ENCODE data around the gene FLT3. TPM values are rescaled to one million over a fixed set of nuclear protein-coding genes. Genes with fewer than 3 reads are reported as not detected.

FLT3 gene
- polyA plus RNA-seq, 1 of the 3 experiments (the other 2 are of a cell fraction) = not detected

DNA sequence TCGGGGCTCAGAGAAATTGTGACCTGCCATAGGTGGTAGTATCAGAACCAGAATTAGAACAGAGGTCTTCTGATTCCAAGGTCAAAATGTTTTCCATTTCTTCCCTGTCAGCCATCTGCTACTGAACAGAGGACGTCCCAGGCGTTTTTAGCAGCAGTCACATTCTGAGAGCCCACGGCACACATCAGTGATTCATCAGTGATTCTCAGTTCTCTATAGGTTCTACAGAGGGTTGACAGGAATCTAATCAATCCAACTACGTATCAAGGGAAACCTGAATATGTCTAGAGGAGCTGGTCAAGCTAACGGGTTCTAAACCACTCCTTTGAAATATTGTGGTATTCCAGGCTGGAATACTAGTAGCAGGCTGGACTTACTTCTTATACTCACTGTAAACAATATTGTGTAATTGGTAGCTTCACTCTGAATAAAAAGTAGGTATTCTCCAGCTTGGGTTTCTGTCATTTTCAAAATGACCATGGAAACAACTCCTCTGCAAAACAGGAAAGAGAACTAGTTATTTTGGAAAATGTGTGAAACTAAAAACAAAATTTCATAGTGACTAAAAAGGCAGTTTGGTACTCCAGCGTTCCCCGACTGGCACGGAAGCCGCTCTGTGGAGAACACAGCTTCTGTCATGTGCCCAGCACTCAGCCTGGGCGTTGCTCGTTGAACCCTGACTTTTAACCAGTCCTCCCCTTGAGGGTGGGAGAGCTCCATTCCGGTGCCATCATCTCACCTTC is 43.2 kb downstream of the FLT3 start (continued):
- TF ChIP-seq GABPA (IDR thresholded peaks at IDR 0.05; ENCODE audit: low read depth) = no peak
- TF ChIP-seq NFIC (IDR thresholded peaks at IDR 0.05; ENCODE audit: borderline replicate concordance) = no peak
- no peak for TF ChIP-seq GATA2 (CRISPR knock-in tag; IDR thresholded peaks at IDR 0.05)
- no peak for TF ChIP-seq NRF1 (IDR thresholded peaks at IDR 0.05; ENCODE audit: low read depth, low read length)
- TF ChIP-seq SIN3A (IDR thresholded peaks at IDR 0.05; ENCODE audit: borderline replicate concordance, low read depth, low read length) = no peak

DNA sequence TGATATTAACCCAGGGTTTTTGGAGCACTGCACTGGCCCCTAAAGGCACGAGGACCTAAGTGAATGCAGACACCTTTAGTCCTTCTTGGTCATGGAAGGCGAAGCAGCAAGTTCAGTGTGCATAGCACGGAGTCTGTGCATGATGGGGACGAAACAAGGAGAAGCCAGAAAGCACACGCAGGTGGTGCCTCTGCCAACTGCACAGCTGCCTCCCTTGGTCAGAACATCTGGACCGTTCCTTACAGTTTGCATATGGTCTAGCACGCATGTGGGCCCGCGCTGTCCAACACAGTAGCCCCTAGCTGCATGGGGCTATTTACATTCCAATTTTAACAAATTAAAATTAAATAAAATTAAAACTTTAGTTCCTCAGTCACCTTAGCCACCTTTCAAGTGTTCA is 44.0 kb downstream of the FLT3 start:
- H2AFZ ChIP-seq (ENCODE audit: low read depth) = no peak overlapping the region
- peaks cover 41% of the 10 kb centered on the region for H3K27me3 ChIP-seq (ENCODE audit: insufficient read depth)
- H3K4me1 ChIP-seq (ENCODE audit: control insufficient read depth in 1 of 2, insufficient read depth in 2 of 2, low read depth in 1 of 2, low read length in 1 of 2) = no peaks in the 10 kb centered on the region
- POLR2A ChIA-PET = no interaction called here
- no peak for TF ChIP-seq FOSL2 (IDR thresholded peaks at IDR 0.05; ENCODE audit: borderline replicate concordance, low read depth)
- no peak for TF ChIP-seq EZH2phosphoT487 (IDR thresholded peaks at IDR 0.05; ENCODE audit: borderline replicate concordance, low read depth)
- TF ChIP-seq, protein P1, sequence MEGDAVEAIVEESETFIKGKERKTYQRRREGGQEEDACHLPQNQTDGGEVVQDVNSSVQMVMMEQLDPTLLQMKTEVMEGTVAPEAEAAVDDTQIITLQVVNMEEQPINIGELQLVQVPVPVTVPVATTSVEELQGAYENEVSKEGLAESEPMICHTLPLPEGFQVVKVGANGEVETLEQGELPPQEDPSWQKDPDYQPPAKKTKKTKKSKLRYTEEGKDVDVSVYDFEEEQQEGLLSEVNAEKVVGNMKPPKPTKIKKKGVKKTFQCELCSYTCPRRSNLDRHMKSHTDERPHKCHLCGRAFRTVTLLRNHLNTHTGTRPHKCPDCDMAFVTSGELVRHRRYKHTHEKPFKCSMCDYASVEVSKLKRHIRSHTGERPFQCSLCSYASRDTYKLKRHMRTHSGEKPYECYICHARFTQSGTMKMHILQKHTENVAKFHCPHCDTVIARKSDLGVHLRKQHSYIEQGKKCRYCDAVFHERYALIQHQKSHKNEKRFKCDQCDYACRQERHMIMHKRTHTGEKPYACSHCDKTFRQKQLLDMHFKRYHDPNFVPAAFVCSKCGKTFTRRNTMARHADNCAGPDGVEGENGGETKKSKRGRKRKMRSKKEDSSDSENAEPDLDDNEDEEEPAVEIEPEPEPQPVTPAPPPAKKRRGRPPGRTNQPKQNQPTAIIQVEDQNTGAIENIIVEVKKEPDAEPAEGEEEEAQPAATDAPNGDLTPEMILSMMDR (IDR thresholded peaks at IDR 0.05) = no peak
- no peak for TF ChIP-seq TEAD4 (IDR thresholded peaks at IDR 0.05; ENCODE audit: borderline replicate concordance, insufficient read depth)
- TF ChIP-seq, protein P2, sequence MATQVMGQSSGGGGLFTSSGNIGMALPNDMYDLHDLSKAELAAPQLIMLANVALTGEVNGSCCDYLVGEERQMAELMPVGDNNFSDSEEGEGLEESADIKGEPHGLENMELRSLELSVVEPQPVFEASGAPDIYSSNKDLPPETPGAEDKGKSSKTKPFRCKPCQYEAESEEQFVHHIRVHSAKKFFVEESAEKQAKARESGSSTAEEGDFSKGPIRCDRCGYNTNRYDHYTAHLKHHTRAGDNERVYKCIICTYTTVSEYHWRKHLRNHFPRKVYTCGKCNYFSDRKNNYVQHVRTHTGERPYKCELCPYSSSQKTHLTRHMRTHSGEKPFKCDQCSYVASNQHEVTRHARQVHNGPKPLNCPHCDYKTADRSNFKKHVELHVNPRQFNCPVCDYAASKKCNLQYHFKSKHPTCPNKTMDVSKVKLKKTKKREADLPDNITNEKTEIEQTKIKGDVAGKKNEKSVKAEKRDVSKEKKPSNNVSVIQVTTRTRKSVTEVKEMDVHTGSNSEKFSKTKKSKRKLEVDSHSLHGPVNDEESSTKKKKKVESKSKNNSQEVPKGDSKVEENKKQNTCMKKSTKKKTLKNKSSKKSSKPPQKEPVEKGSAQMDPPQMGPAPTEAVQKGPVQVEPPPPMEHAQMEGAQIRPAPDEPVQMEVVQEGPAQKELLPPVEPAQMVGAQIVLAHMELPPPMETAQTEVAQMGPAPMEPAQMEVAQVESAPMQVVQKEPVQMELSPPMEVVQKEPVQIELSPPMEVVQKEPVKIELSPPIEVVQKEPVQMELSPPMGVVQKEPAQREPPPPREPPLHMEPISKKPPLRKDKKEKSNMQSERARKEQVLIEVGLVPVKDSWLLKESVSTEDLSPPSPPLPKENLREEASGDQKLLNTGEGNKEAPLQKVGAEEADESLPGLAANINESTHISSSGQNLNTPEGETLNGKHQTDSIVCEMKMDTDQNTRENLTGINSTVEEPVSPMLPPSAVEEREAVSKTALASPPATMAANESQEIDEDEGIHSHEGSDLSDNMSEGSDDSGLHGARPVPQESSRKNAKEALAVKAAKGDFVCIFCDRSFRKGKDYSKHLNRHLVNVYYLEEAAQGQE (IDR thresholded peaks at IDR 0.05; ENCODE audit: low read depth, low read length) = no peak
- TF ChIP-seq, protein P3, sequence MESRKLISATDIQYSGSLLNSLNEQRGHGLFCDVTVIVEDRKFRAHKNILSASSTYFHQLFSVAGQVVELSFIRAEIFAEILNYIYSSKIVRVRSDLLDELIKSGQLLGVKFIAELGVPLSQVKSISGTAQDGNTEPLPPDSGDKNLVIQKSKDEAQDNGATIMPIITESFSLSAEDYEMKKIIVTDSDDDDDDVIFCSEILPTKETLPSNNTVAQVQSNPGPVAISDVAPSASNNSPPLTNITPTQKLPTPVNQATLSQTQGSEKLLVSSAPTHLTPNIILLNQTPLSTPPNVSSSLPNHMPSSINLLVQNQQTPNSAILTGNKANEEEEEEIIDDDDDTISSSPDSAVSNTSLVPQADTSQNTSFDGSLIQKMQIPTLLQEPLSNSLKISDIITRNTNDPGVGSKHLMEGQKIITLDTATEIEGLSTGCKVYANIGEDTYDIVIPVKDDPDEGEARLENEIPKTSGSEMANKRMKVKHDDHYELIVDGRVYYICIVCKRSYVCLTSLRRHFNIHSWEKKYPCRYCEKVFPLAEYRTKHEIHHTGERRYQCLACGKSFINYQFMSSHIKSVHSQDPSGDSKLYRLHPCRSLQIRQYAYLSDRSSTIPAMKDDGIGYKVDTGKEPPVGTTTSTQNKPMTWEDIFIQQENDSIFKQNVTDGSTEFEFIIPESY (IDR thresholded peaks at IDR 0.05; ENCODE audit: borderline replicate concordance, low read depth) = no peak
- TF ChIP-seq, protein P4, sequence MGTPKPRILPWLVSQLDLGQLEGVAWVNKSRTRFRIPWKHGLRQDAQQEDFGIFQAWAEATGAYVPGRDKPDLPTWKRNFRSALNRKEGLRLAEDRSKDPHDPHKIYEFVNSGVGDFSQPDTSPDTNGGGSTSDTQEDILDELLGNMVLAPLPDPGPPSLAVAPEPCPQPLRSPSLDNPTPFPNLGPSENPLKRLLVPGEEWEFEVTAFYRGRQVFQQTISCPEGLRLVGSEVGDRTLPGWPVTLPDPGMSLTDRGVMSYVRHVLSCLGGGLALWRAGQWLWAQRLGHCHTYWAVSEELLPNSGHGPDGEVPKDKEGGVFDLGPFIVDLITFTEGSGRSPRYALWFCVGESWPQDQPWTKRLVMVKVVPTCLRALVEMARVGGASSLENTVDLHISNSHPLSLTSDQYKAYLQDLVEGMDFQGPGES (IDR thresholded peaks at IDR 0.05; ENCODE audit: low read depth, low read length) = no peak
- no peak for TF ChIP-seq RXRA (IDR thresholded peaks at IDR 0.05; ENCODE audit: borderline replicate concordance, low read depth)
- TF ChIP-seq NFIC (IDR thresholded peaks at IDR 0.05; ENCODE audit: borderline replicate concordance) = no peak
- no peak for TF ChIP-seq FOXM1 (IDR thresholded peaks at IDR 0.05; ENCODE audit: low read depth)
- TF ChIP-seq RFX5 (IDR thresholded peaks at IDR 0.05; ENCODE audit: low read length) = no peak
- TF ChIP-seq, protein P5, sequence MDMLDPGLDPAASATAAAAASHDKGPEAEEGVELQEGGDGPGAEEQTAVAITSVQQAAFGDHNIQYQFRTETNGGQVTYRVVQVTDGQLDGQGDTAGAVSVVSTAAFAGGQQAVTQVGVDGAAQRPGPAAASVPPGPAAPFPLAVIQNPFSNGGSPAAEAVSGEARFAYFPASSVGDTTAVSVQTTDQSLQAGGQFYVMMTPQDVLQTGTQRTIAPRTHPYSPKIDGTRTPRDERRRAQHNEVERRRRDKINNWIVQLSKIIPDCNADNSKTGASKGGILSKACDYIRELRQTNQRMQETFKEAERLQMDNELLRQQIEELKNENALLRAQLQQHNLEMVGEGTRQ (IDR thresholded peaks at IDR 0.05; ENCODE audit: borderline replicate concordance, low read depth, low read length) = no peak
- TF ChIP-seq, protein P6, sequence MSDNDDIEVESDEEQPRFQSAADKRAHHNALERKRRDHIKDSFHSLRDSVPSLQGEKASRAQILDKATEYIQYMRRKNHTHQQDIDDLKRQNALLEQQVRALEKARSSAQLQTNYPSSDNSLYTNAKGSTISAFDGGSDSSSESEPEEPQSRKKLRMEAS (IDR thresholded peaks at IDR 0.05; ENCODE audit: low read depth) = no peak
- no peak for DNase-seq
- no peak overlapping the region for H3K27ac ChIP-seq (ENCODE audit: low read depth in 2 of 2, low read length in 1 of 2)
- no peak overlapping the region for H3K9ac ChIP-seq
- H4K20me1 ChIP-seq (ENCODE audit: insufficient read depth) = no peaks in the 10 kb centered on the region
- no peaks in the 10 kb centered on the region for H3K79me2 ChIP-seq (ENCODE audit: insufficient read depth)
- no peaks in the 10 kb centered on the region for H3K9me2 ChIP-seq
- H3K4me3 ChIP-seq (ENCODE audit: low read depth in 2 of 2, low read length in 1 of 2) = no peak overlapping the region
- no peak overlapping the region for H3K4me2 ChIP-seq
- WGBS (ENCODE audit: low lambda C conversion rate) = 13% methylated on average over 9 of the region's 9 CpGs
- CTCF ChIA-PET = no interaction called here
- no peaks in the 10 kb centered on the region for H3K36me3 ChIP-seq (replicated peaks in 1 of 2; ENCODE audit: control insufficient read depth in 1 of 2, insufficient read depth in 2 of 2, low read length in 1 of 2)
- no peaks in the 10 kb centered on the region for H3K9me3 ChIP-seq
- no peaks in the 10 kb centered on the region for H3F3A ChIP-seq (replicated peaks; ENCODE audit: insufficient read depth)
